Tibial nerve (tissue), 3 donors: ENCODE measurements around the gene CORO2B.

Experiments used
- CTCF ChIP-seq, 5 experiments: fragments of 200-600 bp in 3 of 5; fragments of 450-650 bp in 2 of 5; sonication (generic) in 3 of 5; IDR thresholded peaks; one replicate each; pipeline ENCODE4 v1.5.1; 2016 to 2019; ENCODE audit warnings: antibody characterized with exemption in 5 of 5, mild to moderate bottlenecking in 3 of 5, moderate library complexity in 2 of 5
- POLR2A ChIP-seq, 2 donors: fragments of 450-650 bp; IDR thresholded peaks; one replicate each; pipeline ENCODE4 v1.6.1; 2017; ENCODE audit warnings: antibody characterized with exemption in 2 of 2, mild to moderate bottlenecking in 2 of 2, moderate library complexity in 2 of 2

GRCh38 chr15:68553994-68554720 lies 24.6 kb upstream of the CORO2B start:
- peak; percentile 66 to 84 (median 73) for TF ChIP-seq CTCF (IDR thresholded peaks at IDR 0.05)
- no peak for TF ChIP-seq POLR2A (IDR thresholded peaks at IDR 0.05)
